Measurements from ENCODE around the gene GPER1.

Gene GPER1

GRCh38 chr7:1045069-1046063, 42.5 kb upstream of the GPER1 start:
- no peaks in the 10 kb centered on the region for H3F3A ChIP-seq (ENCODE audit: insufficient read depth, low read length)

GRCh38 chr7:1046722-1047679, 40.9 kb upstream of the GPER1 start:
- Histone ChIP-seq H3K9ac (ENCODE audit: low read length) (no peak overlapping the region), H3K79me2 (ENCODE audit: insufficient read depth, low read length) (no peaks in the 10 kb centered on the region), H3F3A (ENCODE audit: insufficient read depth, low read length) (no peaks in the 10 kb centered on the region), H3K27ac (ENCODE audit: low read depth, low read length, poor library complexity, severe bottlenecking) (no peak overlapping the region), H3K9me2 (ENCODE audit: low read depth, low read length) (no peaks in the 10 kb centered on the region), H4K20me1 (ENCODE audit: insufficient read depth, low read length) (no peaks in the 10 kb centered on the region), H3K4me3 (ENCODE audit: low read depth, low read length, poor library complexity, severe bottlenecking) (no peak overlapping the region), H3K9me3 (ENCODE audit: low read length) (no peaks in the 10 kb centered on the region), H2AFZ (ENCODE audit: low read length) (no peak overlapping the region), H3K36me3 (ENCODE audit: insufficient read depth, low read length) (no peaks in the 10 kb centered on the region; the same call in 1 of the 2 replicates), H3K27me3 (ENCODE audit: insufficient read depth, low read length) (no peaks in the 10 kb centered on the region), H3K4me1 (ENCODE audit: insufficient read depth, low read length, severe bottlenecking) (peaks cover 28% of the 10 kb centered on the region), H3K4me2 (ENCODE audit: low read length) (no peak overlapping the region)
- no peak for TF ChIP-seq CTCF (IDR thresholded peaks at IDR 0.05; ENCODE audit: low read length)
- TF ChIP-seq EZH2 (IDR thresholded peaks at IDR 0.05; ENCODE audit: borderline replicate concordance, low read length) = no peak

More at GRCh38 chr7:1045069-1046063, 42.5 kb upstream of the GPER1 start:
- Histone ChIP-seq H3K79me2 (ENCODE audit: insufficient read depth, low read length) (no peaks in the 10 kb centered on the region), H3K9ac (ENCODE audit: low read length) (peak overlapping the region; percentile 61; the same call in 1 of the 2 replicates), H3K36me3 (ENCODE audit: insufficient read depth, low read length) (no peaks in the 10 kb centered on the region; the same call in 1 of the 2 replicates), H3K4me3 (ENCODE audit: low read depth, low read length, poor library complexity, severe bottlenecking) (peak overlapping the region; percentile 65), H3K4me1 (ENCODE audit: insufficient read depth, low read length, severe bottlenecking) (peaks cover 28% of the 10 kb centered on the region), H3K27ac (ENCODE audit: low read depth, low read length, poor library complexity, severe bottlenecking) (no peak overlapping the region), H4K20me1 (ENCODE audit: insufficient read depth, low read length) (no peaks in the 10 kb centered on the region), H3K9me2 (ENCODE audit: low read depth, low read length) (no peaks in the 10 kb centered on the region), H2AFZ (ENCODE audit: low read length) (no peak overlapping the region), H3K9me3 (ENCODE audit: low read length) (no peaks in the 10 kb centered on the region), H3K27me3 (ENCODE audit: insufficient read depth, low read length) (no peaks in the 10 kb centered on the region), H3K4me2 (ENCODE audit: low read length) (peak overlapping the region; percentile 92)
- no peak for TF ChIP-seq EZH2 (IDR thresholded peaks at IDR 0.05; ENCODE audit: borderline replicate concordance, low read length)
- TF ChIP-seq CTCF (IDR thresholded peaks at IDR 0.05; ENCODE audit: low read length) = no peak; the same call in 1 of the 2 replicates

- Histone ChIP-seq H2AFZ (ENCODE audit: low read length) (no peak overlapping the region), H3K9me3 (ENCODE audit: low read length) (no peaks in the 10 kb centered on the region), H4K20me1 (ENCODE audit: insufficient read depth, low read length) (no peaks in the 10 kb centered on the region), H3K4me3 (ENCODE audit: low read depth, low read length, poor library complexity, severe bottlenecking) (no peak overlapping the region), H3F3A (ENCODE audit: insufficient read depth, low read length) (no peaks in the 10 kb centered on the region), H3K4me2 (ENCODE audit: low read length) (no peak overlapping the region), H3K27ac (ENCODE audit: low read depth, low read length, poor library complexity, severe bottlenecking) (no peak overlapping the region), H3K36me3 (ENCODE audit: insufficient read depth, low read length) (no peaks in the 10 kb centered on the region), H3K9ac (ENCODE audit: low read length) (no peak overlapping the region), H3K79me2 (ENCODE audit: insufficient read depth, low read length) (no peaks in the 10 kb centered on the region), H3K4me1 (ENCODE audit: insufficient read depth, low read length, severe bottlenecking) (peaks cover 22% of the 10 kb centered on the region), H3K27me3 (ENCODE audit: insufficient read depth, low read length) (no peaks in the 10 kb centered on the region), H3K9me2 (ENCODE audit: low read depth, low read length) (no peaks in the 10 kb centered on the region)
- TF ChIP-seq EZH2 (IDR thresholded peaks at IDR 0.05; ENCODE audit: borderline replicate concordance, low read length) (no peak), CTCF (IDR thresholded peaks at IDR 0.05; ENCODE audit: low read length) (no peak)
Observed at GRCh38 chr7:1049006-1049741, 38.7 kb upstream of the GPER1 start.
